ENCODE measurements around the gene TMEM201.

The TMEM201 gene

DNA sequence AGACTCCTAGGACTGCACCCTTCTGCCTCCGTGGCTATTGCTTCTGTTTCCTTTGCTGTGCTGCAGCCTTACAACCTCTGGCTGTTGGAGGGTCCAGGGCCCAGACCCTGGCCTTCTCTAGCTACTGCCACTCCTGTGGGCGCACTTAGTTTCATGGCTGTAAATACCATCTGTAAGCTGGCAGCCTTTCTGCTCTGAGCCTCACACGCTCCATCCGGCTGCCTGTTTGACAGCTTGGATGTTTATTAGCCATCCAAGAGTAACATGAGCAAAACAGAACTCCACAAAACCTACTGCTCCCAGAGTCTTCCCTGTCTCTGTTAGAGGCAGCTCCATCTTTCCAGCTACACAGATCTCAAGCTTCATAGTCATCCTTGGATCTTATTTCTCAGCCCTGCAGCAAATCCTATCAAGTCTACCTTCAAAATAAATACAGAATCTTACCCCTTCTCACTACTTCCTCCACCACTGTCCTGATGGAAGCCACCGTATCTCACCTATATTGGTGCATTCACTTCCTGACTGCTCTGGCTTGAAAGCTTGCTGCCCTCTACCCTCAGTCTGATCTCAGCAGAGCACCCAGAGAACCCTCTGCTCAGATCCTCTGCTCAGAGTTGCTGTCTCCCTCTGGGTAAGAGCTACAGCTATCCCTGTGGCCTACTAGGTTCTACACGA is 30.3 kb upstream of the TMEM201 start:
- TF ChIP-seq SIN3A (IDR thresholded peaks at IDR 0.05; ENCODE audit: borderline replicate concordance, insufficient read depth, low read length) (no peak), FOXP2 (optimal IDR thresholded peaks at IDR 0.05; ENCODE audit: borderline replicate concordance, extremely low read depth, extremely low read length, insufficient read depth) (no peak), TAF1 (IDR thresholded peaks at IDR 0.05; ENCODE audit: borderline replicate concordance, insufficient read depth, low read length) (no peak), POLR2AphosphoS5 (IDR thresholded peaks at IDR 0.05; ENCODE audit: low read depth, low read length) (no peak)
- TF ChIP-seq, protein P1, sequence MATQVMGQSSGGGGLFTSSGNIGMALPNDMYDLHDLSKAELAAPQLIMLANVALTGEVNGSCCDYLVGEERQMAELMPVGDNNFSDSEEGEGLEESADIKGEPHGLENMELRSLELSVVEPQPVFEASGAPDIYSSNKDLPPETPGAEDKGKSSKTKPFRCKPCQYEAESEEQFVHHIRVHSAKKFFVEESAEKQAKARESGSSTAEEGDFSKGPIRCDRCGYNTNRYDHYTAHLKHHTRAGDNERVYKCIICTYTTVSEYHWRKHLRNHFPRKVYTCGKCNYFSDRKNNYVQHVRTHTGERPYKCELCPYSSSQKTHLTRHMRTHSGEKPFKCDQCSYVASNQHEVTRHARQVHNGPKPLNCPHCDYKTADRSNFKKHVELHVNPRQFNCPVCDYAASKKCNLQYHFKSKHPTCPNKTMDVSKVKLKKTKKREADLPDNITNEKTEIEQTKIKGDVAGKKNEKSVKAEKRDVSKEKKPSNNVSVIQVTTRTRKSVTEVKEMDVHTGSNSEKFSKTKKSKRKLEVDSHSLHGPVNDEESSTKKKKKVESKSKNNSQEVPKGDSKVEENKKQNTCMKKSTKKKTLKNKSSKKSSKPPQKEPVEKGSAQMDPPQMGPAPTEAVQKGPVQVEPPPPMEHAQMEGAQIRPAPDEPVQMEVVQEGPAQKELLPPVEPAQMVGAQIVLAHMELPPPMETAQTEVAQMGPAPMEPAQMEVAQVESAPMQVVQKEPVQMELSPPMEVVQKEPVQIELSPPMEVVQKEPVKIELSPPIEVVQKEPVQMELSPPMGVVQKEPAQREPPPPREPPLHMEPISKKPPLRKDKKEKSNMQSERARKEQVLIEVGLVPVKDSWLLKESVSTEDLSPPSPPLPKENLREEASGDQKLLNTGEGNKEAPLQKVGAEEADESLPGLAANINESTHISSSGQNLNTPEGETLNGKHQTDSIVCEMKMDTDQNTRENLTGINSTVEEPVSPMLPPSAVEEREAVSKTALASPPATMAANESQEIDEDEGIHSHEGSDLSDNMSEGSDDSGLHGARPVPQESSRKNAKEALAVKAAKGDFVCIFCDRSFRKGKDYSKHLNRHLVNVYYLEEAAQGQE (IDR thresholded peaks at IDR 0.05; ENCODE audit: insufficient read depth in 1 of 2, low read depth in 2 of 2, low read length in 2 of 2), result no peak

DNA sequence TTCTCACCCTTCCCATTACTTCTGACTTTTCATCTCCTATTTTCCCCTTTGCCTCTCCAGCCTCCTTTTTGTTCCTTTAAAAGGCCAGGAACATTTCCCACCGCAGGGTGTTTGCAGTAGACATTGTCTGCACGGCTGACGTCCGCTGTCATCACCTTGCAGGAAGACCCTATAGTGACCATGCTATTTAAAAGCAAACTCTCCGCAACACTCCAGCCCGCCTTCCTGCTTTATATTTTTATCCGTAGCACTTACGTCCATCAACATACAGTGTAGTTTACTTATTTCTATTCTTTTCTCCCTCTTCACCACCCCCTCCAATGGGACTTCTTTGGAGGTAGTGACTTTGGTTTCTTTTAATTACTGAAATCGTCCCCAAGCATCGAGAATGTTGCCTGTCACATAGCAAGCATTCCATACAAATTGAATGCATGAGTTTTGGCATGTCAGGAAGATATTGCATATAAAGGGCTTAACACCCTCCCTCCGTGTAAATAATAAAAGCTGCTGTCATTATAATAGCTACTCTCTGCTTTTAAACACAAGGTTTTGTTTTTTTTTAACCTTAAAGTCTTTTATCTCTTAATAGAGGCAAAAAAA is 29.7 kb upstream of the TMEM201 start:
- TF ChIP-seq FOXP2 (optimal IDR thresholded peaks at IDR 0.05; ENCODE audit: borderline replicate concordance, extremely low read depth, extremely low read length, insufficient read depth) (no peak), SIN3A (IDR thresholded peaks at IDR 0.05; ENCODE audit: borderline replicate concordance, insufficient read depth, low read length) (no peak), POLR2AphosphoS5 (IDR thresholded peaks at IDR 0.05; ENCODE audit: low read depth, low read length) (no peak), TAF1 (IDR thresholded peaks at IDR 0.05; ENCODE audit: borderline replicate concordance, insufficient read depth, low read length) (no peak)
- TF ChIP-seq, protein P1 (IDR thresholded peaks at IDR 0.05; ENCODE audit: insufficient read depth in 1 of 2, low read depth in 2 of 2, low read length in 2 of 2), result no peak

DNA sequence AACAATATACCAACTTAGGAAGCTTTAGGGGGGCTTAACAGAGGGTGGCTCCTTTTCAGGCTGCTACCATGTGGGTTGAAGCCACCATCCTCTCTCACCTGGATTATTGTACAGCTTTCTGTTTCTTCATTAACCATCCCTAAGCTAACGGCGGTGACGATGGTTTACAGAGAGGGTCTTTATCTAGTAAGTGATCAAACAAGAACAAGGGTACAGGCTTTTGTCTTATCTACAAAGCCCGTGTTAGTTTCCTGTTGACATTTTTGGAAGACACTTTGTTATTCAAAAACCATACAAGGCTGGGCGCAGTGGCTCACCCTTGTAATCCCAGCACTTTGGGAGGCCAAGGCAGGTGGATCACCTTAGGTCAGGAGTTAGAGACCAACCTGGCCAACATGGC is 29.0 kb upstream of the TMEM201 start:
- TF ChIP-seq, protein P1 (IDR thresholded peaks at IDR 0.05; ENCODE audit: insufficient read depth in 1 of 2, low read depth in 2 of 2, low read length in 2 of 2), result no peak
- no peak for TF ChIP-seq TAF1 (IDR thresholded peaks at IDR 0.05; ENCODE audit: borderline replicate concordance, insufficient read depth, low read length)
- TF ChIP-seq POLR2AphosphoS5 (IDR thresholded peaks at IDR 0.05; ENCODE audit: low read depth, low read length), result no peak
- TF ChIP-seq SIN3A (IDR thresholded peaks at IDR 0.05; ENCODE audit: borderline replicate concordance, insufficient read depth, low read length), result no peak
- no peak for TF ChIP-seq FOXP2 (optimal IDR thresholded peaks at IDR 0.05; ENCODE audit: borderline replicate concordance, extremely low read depth, extremely low read length, insufficient read depth)

DNA sequence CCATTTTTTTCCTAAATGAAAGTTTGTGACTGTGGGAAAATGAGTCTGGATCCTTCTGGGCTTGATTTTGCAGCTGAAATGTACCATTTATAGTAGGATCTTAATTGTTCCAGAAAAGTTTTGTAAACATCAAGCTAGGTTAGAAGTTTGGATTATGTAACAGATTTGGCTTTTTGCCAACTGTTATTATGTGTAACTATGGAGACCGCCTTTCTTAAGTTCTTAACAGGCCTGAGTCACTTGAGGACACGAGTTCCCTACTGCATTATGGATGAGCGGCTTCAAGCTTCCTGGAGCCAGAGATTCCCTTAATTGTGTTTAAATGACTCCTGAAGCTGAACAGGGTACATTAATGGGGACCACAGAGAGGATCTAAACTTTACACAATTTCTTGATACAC is 27.3 kb upstream of the TMEM201 start:
- TF ChIP-seq TAF1 (IDR thresholded peaks at IDR 0.05; ENCODE audit: borderline replicate concordance, insufficient read depth, low read length) (no peak), FOXP2 (optimal IDR thresholded peaks at IDR 0.05; ENCODE audit: borderline replicate concordance, extremely low read depth, extremely low read length, insufficient read depth) (no peak), POLR2AphosphoS5 (IDR thresholded peaks at IDR 0.05; ENCODE audit: low read depth, low read length) (no peak), SIN3A (IDR thresholded peaks at IDR 0.05; ENCODE audit: borderline replicate concordance, insufficient read depth, low read length) (no peak)
- TF ChIP-seq, protein P1 (IDR thresholded peaks at IDR 0.05; ENCODE audit: insufficient read depth in 1 of 2, low read depth in 2 of 2, low read length in 2 of 2), result no peak

Data from PFSK-1 (cell line).